Heart left ventricle (tissue), 16 donors: ENCODE results near the gene LRP1B. TPM values are rescaled to one million over a fixed set of nuclear protein-coding genes. Genes with fewer than 3 reads are reported as not detected.

ENCODE experiments used
- ATAC-seq, 4 donors: fragments of 200-7000 bp; cut with Tn5 transposase; one replicate each; pipeline ENCODE4 v1.9.1; 2020 to 2022; ENCODE audit warnings: moderate library complexity in 4 of 4, mild to moderate bottlenecking in 3 of 4, moderate number of reproducible peaks in 1 of 4
- DNase-seq, 5 donors: peaks; one replicate each; pipeline ENCODE4 v3.0.0-alpha.2; 2020
- H3K27ac ChIP-seq, 12 donors: fragments of 200-600 bp; sonication (generic) in 4 of 12; one replicate each; pipeline versions ENCODE4 v1.5.0 to v1.8.0; 2016 to 2022; ENCODE audit warnings: mild to moderate bottlenecking in 2 of 12
- H3K27me3 ChIP-seq, 9 donors: fragments of 200-600 bp; sonication (generic) in 2 of 9; one replicate each; pipeline versions ENCODE4 v1.5.1 to v1.8.0; 2016 to 2022; ENCODE audit warnings: mild to moderate bottlenecking in 3 of 9
- H3K36me3 ChIP-seq, 9 donors: fragments of 200-600 bp; sonication (generic) in 2 of 9; one replicate each; pipeline versions ENCODE4 v1.5.0 to v1.8.0; 2018 to 2022; ENCODE audit warnings: mild to moderate bottlenecking in 2 of 9
- H3K4me1 ChIP-seq, 12 donors: fragments of 200-600 bp; sonication (generic) in 4 of 12; one replicate each; pipeline versions ENCODE4 v1.5.0 to v1.8.0; 2016 to 2022; ENCODE audit warnings: mild to moderate bottlenecking in 3 of 12
- H3K4me3 ChIP-seq, 12 donors: fragments of 200-600 bp; sonication (generic) in 4 of 12; one replicate each; pipeline versions ENCODE4 v1.5.0 to v1.8.0; 2017 to 2022; ENCODE audit warnings: mild to moderate bottlenecking in 9 of 12, moderate library complexity in 4 of 12
- H3K9me3 ChIP-seq, 12 donors: fragments of 200-600 bp; sonication (generic) in 4 of 12; one replicate each; pipeline versions ENCODE4 v1.5.0 to v1.8.0; 2016 to 2022; ENCODE audit warnings: mild to moderate bottlenecking in 1 of 12
- POLR2A ChIP-seq, 2 donors: fragments of 450-650 bp; IDR thresholded peaks; one replicate each; pipeline ENCODE4 v1.6.1; 2017; ENCODE audit warnings: antibody characterized with exemption in 2 of 2, mild to moderate bottlenecking in 2 of 2, moderate library complexity in 2 of 2
- WGBS, 4 donors: extraction: QIAGEN DNeasy Blood & Tissue Kit in 2 of 4; methylation state at CpG; one replicate each; pipeline versions ENCODE4 v1.1.5 to v1.1.7; 2013 to 2018; 5-methylcytosine and 5-hydroxymethylcytosine counted together
- intact Hi-C, 10 donors: fragments of 100-400 bp; cut with DNase I; formaldehyde crosslinking; loops; one replicate each; pipeline versions ENCODE4 v1.11.1 to v1.14.2; 2022
- polyA plus RNA-seq, 2 donors: library from polyadenylated mRNA; stranded (reverse); fragments of 200-250 nt; gene quantifications; one replicate each; pipeline ENCODE4 v1.2.3, GENCODE V29; 2013
- total RNA-seq, 9 donors: library from RNA; depleted of rRNA in 2 of 9; stranded (reverse); fragments of >200 nt in 2 of 9; fragmentation: NEBNext Ultra II Directional in 3 of 9; extraction: Animal tissue kit (Norgen Biotek cat#: 25700) in 3 of 9; gene quantifications; one replicate each; pipeline versions ENCODE4 v1.1.0 to v1.2.4, GENCODE V29; 2016 to 2023
- TF ChIP-seq, protein P1 (sequence below), 12 donors: fragments of 200-600 bp; sonication (generic) in 4 of 12; IDR thresholded peaks; one replicate each; pipeline versions ENCODE4 v1.5.0 to v1.8.0; 2018 to 2022; ENCODE audit warnings: antibody characterized with exemption in 12 of 12, mild to moderate bottlenecking in 5 of 12
- donor health status: ischemic (EF 13 %, LVEDD 7.1; RV severe dilation, severe dysfunction).
- donor health status: healthy with polysubstance abuse.
- donor health status: DM: no; HTN: yes; CAD: no.
- donor health status: DM: no; HTN: no; CAD: no.
- donor health status: ischemic (EF 25% LVEDD 6.9; RV normal size, moderate dysfunction).
- donor health status: ischemic (EF 25% LVEDD 5.7; RV mildly dilated, moderate dysfunction).
- donor health status: healthy.
- donor health status: DM: yes; HTN: yes; CAD: no.
- donor health status: ischemic (EF 35%, LVEDD 5.7; RV mildly dilated, moderate dysfunction).
- donor health status: nonischemic (EF 11% LVEDD 7.7; RV severe dilation, severe dysfunction).
- donor health status: DM: yes; HTN: yes; CAD: no.
- donor health status: PGD.
- donor health status: ischemic (EF 29% LVEDD 5.4; RV normal size, mild dysfunction).
- donor health status: nonischemic (EF 23%, LVEDD 6.1; RV moderate dilation, normal function).

LRP1B gene
- total and polyA plus RNA-seq, 11 donors, result 0.01 to 0.19 (median 0.11) TPM; not detected in 2

DNA sequence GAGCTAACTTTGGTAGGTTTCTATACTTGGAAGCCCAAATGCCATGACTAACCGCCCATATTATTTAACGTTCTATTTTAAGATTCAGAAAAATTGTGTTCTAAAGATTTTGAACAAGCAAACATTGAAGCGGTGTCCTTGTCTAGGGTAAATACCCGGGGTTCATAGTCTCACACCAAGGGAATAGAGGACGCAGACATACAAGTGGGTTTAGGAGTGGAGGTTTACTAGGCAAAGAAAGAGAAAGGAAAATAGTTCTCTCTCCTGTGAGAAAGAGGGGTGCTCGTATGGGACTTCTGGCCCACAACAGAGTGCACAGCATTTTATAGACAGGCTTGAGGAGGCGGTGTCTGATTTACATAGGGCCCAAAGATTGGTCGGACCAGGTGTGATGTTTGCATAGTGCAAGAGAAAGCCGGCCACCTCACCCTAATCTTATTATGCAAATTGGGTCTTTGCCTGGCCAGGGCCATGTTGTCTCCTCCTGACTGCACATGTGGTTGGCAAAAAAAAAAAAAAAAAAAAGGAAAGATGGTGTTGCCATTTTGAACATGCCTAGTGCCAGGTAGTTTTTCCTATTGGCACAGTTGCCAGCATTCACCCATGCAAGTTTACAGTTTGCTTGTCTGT, 1062.6 kb downstream of the LRP1B start:
- TF ChIP-seq POLR2A (IDR thresholded peaks at IDR 0.05), result no peak
- TF ChIP-seq, protein P1, sequence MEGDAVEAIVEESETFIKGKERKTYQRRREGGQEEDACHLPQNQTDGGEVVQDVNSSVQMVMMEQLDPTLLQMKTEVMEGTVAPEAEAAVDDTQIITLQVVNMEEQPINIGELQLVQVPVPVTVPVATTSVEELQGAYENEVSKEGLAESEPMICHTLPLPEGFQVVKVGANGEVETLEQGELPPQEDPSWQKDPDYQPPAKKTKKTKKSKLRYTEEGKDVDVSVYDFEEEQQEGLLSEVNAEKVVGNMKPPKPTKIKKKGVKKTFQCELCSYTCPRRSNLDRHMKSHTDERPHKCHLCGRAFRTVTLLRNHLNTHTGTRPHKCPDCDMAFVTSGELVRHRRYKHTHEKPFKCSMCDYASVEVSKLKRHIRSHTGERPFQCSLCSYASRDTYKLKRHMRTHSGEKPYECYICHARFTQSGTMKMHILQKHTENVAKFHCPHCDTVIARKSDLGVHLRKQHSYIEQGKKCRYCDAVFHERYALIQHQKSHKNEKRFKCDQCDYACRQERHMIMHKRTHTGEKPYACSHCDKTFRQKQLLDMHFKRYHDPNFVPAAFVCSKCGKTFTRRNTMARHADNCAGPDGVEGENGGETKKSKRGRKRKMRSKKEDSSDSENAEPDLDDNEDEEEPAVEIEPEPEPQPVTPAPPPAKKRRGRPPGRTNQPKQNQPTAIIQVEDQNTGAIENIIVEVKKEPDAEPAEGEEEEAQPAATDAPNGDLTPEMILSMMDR (IDR thresholded peaks at IDR 0.05), result no peak
- Histone ChIP-seq H3K9me3 (no peaks in the 10 kb centered on the region), H3K27ac (no peak overlapping the region), H3K4me1 (no peaks in the 10 kb centered on the region), H3K27me3 (no peaks in the 10 kb centered on the region), H3K4me3 (no peak overlapping the region), H3K36me3 (no peaks in the 10 kb centered on the region)
- ATAC-seq (no peak), DNase-seq (no peak)
- WGBS, 4 donors, result 85 to 93% (median 90%) methylated on average over 9 of the region's 9 CpGs
- intact Hi-C loops, result no loop called here

DNA sequence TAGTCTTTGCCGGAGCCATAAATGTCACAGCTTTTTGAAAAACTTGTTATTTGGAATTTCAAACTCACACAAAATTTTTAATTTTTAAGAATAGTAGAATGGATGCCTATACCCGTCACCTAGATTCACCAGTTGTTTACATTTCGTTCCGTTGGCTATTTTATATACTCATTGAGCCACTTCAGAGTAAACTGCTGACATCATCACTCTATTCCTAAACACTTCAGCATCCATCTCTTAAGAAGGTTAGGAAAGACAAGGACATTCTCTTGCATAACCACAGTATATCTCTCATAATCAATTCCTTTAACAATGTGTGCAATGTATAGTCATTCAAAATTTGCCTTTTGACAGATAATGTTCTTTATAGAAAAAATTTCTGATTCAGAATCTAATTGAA, 1065.8 kb downstream of the LRP1B start:
- H3K9me3 ChIP-seq, result no peaks in the 10 kb centered on the region
- ATAC-seq, result no peak
- no peak for DNase-seq
- no peak overlapping the region for H3K4me3 ChIP-seq
- no peak overlapping the region for H3K27ac ChIP-seq
- WGBS, 4 donors, result 60 to 87% (median 72%) methylated on average over 4 of the region's 4 CpGs
- no peaks in the 10 kb centered on the region for H3K36me3 ChIP-seq
- H3K27me3 ChIP-seq, result no peaks in the 10 kb centered on the region
- H3K4me1 ChIP-seq, result peaks cover 0 to 7% (median 0%) of the 10 kb centered on the region in 12 donors
- intact Hi-C loops, result no loop called here
- TF ChIP-seq, protein P1 (IDR thresholded peaks at IDR 0.05), result no peak
- TF ChIP-seq POLR2A (IDR thresholded peaks at IDR 0.05), result no peak

DNA sequence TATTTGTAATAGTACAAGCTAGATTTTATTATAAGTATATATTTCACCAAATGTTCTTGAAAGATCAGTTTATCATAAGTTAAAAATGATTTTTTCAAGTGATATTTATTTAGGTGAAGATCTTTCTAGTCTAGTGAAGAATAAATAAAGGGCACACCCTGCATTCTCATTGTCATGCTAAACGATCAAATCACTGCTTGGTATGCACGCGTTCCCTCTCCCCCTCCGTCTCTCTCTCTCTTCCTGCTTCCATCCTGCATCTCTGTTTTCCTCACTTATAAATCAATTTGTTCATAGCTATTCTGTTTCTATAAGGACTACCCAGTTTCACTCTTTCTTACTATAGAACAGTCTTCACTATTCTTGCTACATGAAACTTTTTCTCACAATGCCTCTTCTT, 1067.4 kb downstream of the LRP1B start:
- ATAC-seq (no peak), DNase-seq (no peak)
- no peaks in the 10 kb centered on the region for H3K27me3 ChIP-seq
- H3K4me1 ChIP-seq, result peaks cover 0 to 7% (median 0%) of the 10 kb centered on the region in 12 donors
- no peaks in the 10 kb centered on the region for H3K9me3 ChIP-seq
- WGBS, 4 donors, result 68 to 77% (median 73%) methylated on average over 4 of the region's 4 CpGs
- intact Hi-C loops, result no loop called here
- no peak overlapping the region for H3K27ac ChIP-seq
- TF ChIP-seq, protein P1 (IDR thresholded peaks at IDR 0.05), result no peak
- TF ChIP-seq POLR2A (IDR thresholded peaks at IDR 0.05), result no peak
- no peak overlapping the region for H3K4me3 ChIP-seq
- H3K36me3 ChIP-seq, result no peaks in the 10 kb centered on the region

DNA sequence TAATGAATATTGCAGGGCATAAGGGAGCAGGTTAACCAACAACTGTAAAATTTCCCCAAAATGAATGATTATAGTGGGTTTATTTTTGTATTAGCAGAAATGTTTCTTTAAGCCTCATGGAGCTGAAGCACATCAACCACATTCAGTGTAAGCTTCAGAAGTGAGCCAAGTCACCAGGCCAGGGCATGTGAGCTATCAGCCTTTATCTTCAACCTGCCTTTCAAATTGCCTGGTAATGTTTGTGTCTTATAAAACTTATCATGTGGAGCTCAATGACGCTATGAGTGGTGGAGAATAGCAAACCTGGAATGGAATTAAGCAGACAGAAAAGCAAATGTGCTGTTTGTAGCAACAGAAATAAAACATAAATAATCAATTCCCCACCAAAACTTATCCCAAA, 1068.4 kb downstream of the LRP1B start:
- no peak overlapping the region for H3K27ac ChIP-seq
- H3K4me1 ChIP-seq, result peaks cover 0 to 7% (median 0%) of the 10 kb centered on the region in 12 donors
- intact Hi-C loops, result no loop called here
- 7 to 25% (median 13%) methylated on average over 1 of the region's 1 CpG for WGBS, 4 donors
- H3K9me3 ChIP-seq, result no peaks in the 10 kb centered on the region
- DNase-seq (peak in 4 of 5 donors; percentile 26 to 54 (median 36)), ATAC-seq (peak; percentile 74 to 96 (median 86))
- no peak overlapping the region for H3K4me3 ChIP-seq
- H3K36me3 ChIP-seq, result no peaks in the 10 kb centered on the region
- TF ChIP-seq, protein P1 (IDR thresholded peaks at IDR 0.05), result no peak
- no peak for TF ChIP-seq POLR2A (IDR thresholded peaks at IDR 0.05)
- no peaks in the 10 kb centered on the region for H3K27me3 ChIP-seq
